ENCODE data around the gene RHEB.
"Not testable (repeated sequence)": the region's sequence is repeated elsewhere in the genome, so short reads cannot be mapped to it uniquely, and the experiment has no call there.

DNA sequence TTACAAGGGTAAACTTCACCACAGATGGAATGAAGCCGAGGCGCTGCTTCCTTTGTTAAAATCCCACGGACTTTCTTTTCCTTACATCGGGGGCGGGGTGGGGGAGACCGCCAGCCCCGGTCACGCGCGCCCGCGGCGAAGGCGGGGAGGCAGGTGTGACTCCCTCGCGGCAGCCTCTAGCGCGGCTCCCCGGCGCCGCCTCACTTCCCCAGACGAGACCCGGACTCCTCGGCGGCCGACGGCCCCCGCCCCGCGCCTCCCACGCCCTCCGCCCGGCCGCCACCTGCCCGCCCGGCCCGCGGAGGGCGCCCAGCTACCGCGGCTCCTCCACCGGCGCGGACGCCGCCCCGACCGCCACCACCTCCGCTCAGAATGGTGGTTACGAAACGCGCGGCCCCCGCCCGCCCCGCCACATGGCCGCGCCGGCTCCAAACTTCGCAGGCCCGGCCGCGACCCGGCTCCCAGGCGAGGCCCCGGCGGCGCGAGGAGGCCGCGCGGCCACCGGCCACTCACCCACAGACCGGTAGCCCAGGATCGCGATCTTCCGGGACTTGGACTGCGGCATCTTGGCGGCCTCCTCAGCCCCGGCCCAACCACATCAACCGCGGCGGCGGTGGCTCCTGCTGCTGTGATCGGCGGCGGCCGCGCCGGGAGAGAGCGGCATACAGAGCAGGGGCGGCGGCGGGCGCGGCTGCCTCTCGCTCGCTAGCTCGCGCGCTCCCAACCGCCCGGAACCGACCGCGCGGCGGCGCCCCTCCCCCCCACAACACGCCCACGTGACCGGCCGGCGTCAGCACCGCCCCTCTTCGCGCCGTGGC lies 539 bp downstream of the RHEB start:
- not testable (repeated sequence) for TF ChIP-seq SETDB1 (CRISPR knock-in tag; IDR thresholded peaks at IDR 0.05; ENCODE audit: borderline replicate concordance); MED8 (CRISPR knock-in tag; IDR thresholded peaks at IDR 0.05; ENCODE audit: insufficient replicate concordance); TCF7L2 (IDR thresholded peaks at IDR 0.05; ENCODE audit: low read depth, low read length); SP2 (CRISPR knock-in tag; IDR thresholded peaks at IDR 0.05); CREM (IDR thresholded peaks at IDR 0.05); CREM (CRISPR knock-in tag; IDR thresholded peaks at IDR 0.05); EP300 (IDR thresholded peaks at IDR 0.05; ENCODE audit: low read depth in 2 of 2, low read length in 2 of 2); EP300 (CRISPR knock-in tag; IDR thresholded peaks at IDR 0.05; ENCODE audit: borderline replicate concordance); TARDBP (CRISPR knock-in tag; IDR thresholded peaks at IDR 0.05); SRSF9 (IDR thresholded peaks at IDR 0.05; ENCODE audit: borderline replicate concordance, insufficient read depth, low read depth, low read length, poor library complexity, severe bottlenecking); HNF4A (CRISPR knock-in tag; IDR thresholded peaks at IDR 0.05)
- TF ChIP-seq, protein P1, sequence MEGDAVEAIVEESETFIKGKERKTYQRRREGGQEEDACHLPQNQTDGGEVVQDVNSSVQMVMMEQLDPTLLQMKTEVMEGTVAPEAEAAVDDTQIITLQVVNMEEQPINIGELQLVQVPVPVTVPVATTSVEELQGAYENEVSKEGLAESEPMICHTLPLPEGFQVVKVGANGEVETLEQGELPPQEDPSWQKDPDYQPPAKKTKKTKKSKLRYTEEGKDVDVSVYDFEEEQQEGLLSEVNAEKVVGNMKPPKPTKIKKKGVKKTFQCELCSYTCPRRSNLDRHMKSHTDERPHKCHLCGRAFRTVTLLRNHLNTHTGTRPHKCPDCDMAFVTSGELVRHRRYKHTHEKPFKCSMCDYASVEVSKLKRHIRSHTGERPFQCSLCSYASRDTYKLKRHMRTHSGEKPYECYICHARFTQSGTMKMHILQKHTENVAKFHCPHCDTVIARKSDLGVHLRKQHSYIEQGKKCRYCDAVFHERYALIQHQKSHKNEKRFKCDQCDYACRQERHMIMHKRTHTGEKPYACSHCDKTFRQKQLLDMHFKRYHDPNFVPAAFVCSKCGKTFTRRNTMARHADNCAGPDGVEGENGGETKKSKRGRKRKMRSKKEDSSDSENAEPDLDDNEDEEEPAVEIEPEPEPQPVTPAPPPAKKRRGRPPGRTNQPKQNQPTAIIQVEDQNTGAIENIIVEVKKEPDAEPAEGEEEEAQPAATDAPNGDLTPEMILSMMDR (CRISPR knock-in tag; IDR thresholded peaks at IDR 0.05), result peak; percentile 12; the same call in 1 of the 2 replicates
- TF ChIP-seq, protein P2, sequence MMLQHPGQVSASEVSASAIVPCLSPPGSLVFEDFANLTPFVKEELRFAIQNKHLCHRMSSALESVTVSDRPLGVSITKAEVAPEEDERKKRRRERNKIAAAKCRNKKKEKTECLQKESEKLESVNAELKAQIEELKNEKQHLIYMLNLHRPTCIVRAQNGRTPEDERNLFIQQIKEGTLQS (CRISPR knock-in tag; IDR thresholded peaks at IDR 0.05), result not testable (repeated sequence)
- TF ChIP-seq, protein P3, sequence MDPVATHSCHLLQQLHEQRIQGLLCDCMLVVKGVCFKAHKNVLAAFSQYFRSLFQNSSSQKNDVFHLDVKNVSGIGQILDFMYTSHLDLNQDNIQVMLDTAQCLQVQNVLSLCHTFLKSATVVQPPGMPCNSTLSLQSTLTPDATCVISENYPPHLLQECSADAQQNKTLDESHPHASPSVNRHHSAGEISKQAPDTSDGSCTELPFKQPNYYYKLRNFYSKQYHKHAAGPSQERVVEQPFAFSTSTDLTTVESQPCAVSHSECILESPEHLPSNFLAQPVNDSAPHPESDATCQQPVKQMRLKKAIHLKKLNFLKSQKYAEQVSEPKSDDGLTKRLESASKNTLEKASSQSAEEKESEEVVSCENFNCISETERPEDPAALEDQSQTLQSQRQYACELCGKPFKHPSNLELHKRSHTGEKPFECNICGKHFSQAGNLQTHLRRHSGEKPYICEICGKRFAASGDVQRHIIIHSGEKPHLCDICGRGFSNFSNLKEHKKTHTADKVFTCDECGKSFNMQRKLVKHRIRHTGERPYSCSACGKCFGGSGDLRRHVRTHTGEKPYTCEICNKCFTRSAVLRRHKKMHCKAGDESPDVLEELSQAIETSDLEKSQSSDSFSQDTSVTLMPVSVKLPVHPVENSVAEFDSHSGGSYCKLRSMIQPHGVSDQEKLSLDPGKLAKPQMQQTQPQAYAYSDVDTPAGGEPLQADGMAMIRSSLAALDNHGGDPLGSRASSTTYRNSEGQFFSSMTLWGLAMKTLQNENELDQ (CRISPR knock-in tag; IDR thresholded peaks at IDR 0.05; ENCODE audit: borderline replicate concordance), result not testable (repeated sequence)

Measured in HepG2 (cell line).